ENCODE results near the gene CYTH1. TPM values are rescaled to one million over a fixed set of nuclear protein-coding genes. Genes with fewer than 3 reads are reported as not detected.
A peak's percentile ranks its signal among the peaks of the same experiment; 100 is the strongest.

Gene CYTH1
- total and polyA plus RNA-seq, 4 donors: 28.1 to 50.4 (median 42.4) TPM

- DNase-seq (ENCODE audit: low read depth in 4 of 6, low spot score in 6 of 6): no peak
- 76% methylated on average over 11 of the region's 11 CpGs for WGBS (ENCODE audit: insufficient coverage)
- Histone ChIP-seq H3K4me1 (ENCODE audit: control insufficient read depth, insufficient read depth, low read length) (peaks cover 27% of the 10 kb centered on the region), H3K27ac (ENCODE audit: low read depth, low read length) (peak overlapping the region; percentile 71), H3K36me3 (ENCODE audit: control insufficient read depth, insufficient read depth, low read length) (peaks cover 56% of the 10 kb centered on the region), H3K4me3 (ENCODE audit: low read depth, low read length) (no peak overlapping the region), H3K9me3 (ENCODE audit: control insufficient read depth, insufficient read depth, low read length) (no peaks in the 10 kb centered on the region), H3K27me3 (ENCODE audit: control insufficient read depth, insufficient read depth, low read length) (no peaks in the 10 kb centered on the region)
Observed at GRCh38 chr17:78791840-78792709, 10.0 kb upstream of the CYTH1 start.

- H3K9me3 ChIP-seq (ENCODE audit: control insufficient read depth, insufficient read depth, low read length): no peaks in the 10 kb centered on the region
- H3K27ac ChIP-seq (ENCODE audit: low read depth, low read length): peak overlapping the region; percentile 71
- no peak overlapping the region for H3K4me3 ChIP-seq (ENCODE audit: low read depth, low read length)
- H3K27me3 ChIP-seq (ENCODE audit: control insufficient read depth, insufficient read depth, low read length): no peaks in the 10 kb centered on the region
- no peak for DNase-seq (ENCODE audit: low read depth in 4 of 6, low spot score in 6 of 6)
- WGBS (ENCODE audit: insufficient coverage): 50% methylated on average over 1 of the region's 4 CpGs
- H3K4me1 ChIP-seq (ENCODE audit: control insufficient read depth, insufficient read depth, low read length): peaks cover 27% of the 10 kb centered on the region
- peaks cover 41% of the 10 kb centered on the region for H3K36me3 ChIP-seq (ENCODE audit: control insufficient read depth, insufficient read depth, low read length)
Observed at GRCh38 chr17:78790552-78790951, 8.5 kb upstream of the CYTH1 start.

GRCh38 chr17:78789663-78790181 lies 7.6 kb upstream of the CYTH1 start:
- DNase-seq (ENCODE audit: low read depth in 4 of 6, low spot score in 6 of 6): peak in 2 of 6 donors; percentile 84 to 88
- Histone ChIP-seq H3K4me3 (ENCODE audit: low read depth, low read length) (no peak overlapping the region), H3K9me3 (ENCODE audit: control insufficient read depth, insufficient read depth, low read length) (no peaks in the 10 kb centered on the region), H3K4me1 (ENCODE audit: control insufficient read depth, insufficient read depth, low read length) (peaks cover 34% of the 10 kb centered on the region), H3K27ac (ENCODE audit: low read depth, low read length) (peak overlapping the region; percentile 36), H3K36me3 (ENCODE audit: control insufficient read depth, insufficient read depth, low read length) (peaks cover 32% of the 10 kb centered on the region), H3K27me3 (ENCODE audit: control insufficient read depth, insufficient read depth, low read length) (no peaks in the 10 kb centered on the region)
- 20% methylated on average over 5 of the region's 14 CpGs for WGBS (ENCODE audit: insufficient coverage)

GRCh38 chr17:78789149-78789662 lies 7.1 kb upstream of the CYTH1 start:
- DNase-seq (ENCODE audit: low read depth in 4 of 6, low spot score in 6 of 6): no peak
- WGBS (ENCODE audit: insufficient coverage): 39% methylated on average over 3 of the region's 5 CpGs
- peaks cover 34% of the 10 kb centered on the region for H3K4me1 ChIP-seq (ENCODE audit: control insufficient read depth, insufficient read depth, low read length)
- no peaks in the 10 kb centered on the region for H3K27me3 ChIP-seq (ENCODE audit: control insufficient read depth, insufficient read depth, low read length)
- peak overlapping the region; percentile 36 for H3K27ac ChIP-seq (ENCODE audit: low read depth, low read length)
- H3K36me3 ChIP-seq (ENCODE audit: control insufficient read depth, insufficient read depth, low read length): peaks cover 27% of the 10 kb centered on the region
- no peak overlapping the region for H3K4me3 ChIP-seq (ENCODE audit: low read depth, low read length)
- no peaks in the 10 kb centered on the region for H3K9me3 ChIP-seq (ENCODE audit: control insufficient read depth, insufficient read depth, low read length)

GRCh38 chr17:78788451-78788850 lies 6.4 kb upstream of the CYTH1 start:
- peaks cover 34% of the 10 kb centered on the region for H3K4me1 ChIP-seq (ENCODE audit: control insufficient read depth, insufficient read depth, low read length)
- no peak overlapping the region for H3K4me3 ChIP-seq (ENCODE audit: low read depth, low read length)
- DNase-seq (ENCODE audit: low read depth in 4 of 6, low spot score in 6 of 6): no peak
- no peaks in the 10 kb centered on the region for H3K9me3 ChIP-seq (ENCODE audit: control insufficient read depth, insufficient read depth, low read length)
- no peak overlapping the region for H3K27ac ChIP-seq (ENCODE audit: low read depth, low read length)
- peaks cover 20% of the 10 kb centered on the region for H3K36me3 ChIP-seq (ENCODE audit: control insufficient read depth, insufficient read depth, low read length)
- WGBS (ENCODE audit: insufficient coverage): 100% methylated on average over 1 of the region's 7 CpGs
- H3K27me3 ChIP-seq (ENCODE audit: control insufficient read depth, insufficient read depth, low read length): no peaks in the 10 kb centered on the region

- DNase-seq (ENCODE audit: low read depth in 4 of 6, low spot score in 6 of 6): no peak
- H3K27ac ChIP-seq (ENCODE audit: low read depth, low read length): no peak overlapping the region
- peaks cover 12% of the 10 kb centered on the region for H3K36me3 ChIP-seq (ENCODE audit: control insufficient read depth, insufficient read depth, low read length)
- H3K4me1 ChIP-seq (ENCODE audit: control insufficient read depth, insufficient read depth, low read length): peaks cover 42% of the 10 kb centered on the region
- no peaks in the 10 kb centered on the region for H3K9me3 ChIP-seq (ENCODE audit: control insufficient read depth, insufficient read depth, low read length)
- H3K27me3 ChIP-seq (ENCODE audit: control insufficient read depth, insufficient read depth, low read length): no peaks in the 10 kb centered on the region
- H3K4me3 ChIP-seq (ENCODE audit: low read depth, low read length): no peak overlapping the region
- WGBS (ENCODE audit: insufficient coverage): 92% methylated on average over 2 of the region's 7 CpGs
Observed at GRCh38 chr17:78787444-78787843, 5.4 kb upstream of the CYTH1 start.

GRCh38 chr17:78785663-78786057 lies 3.6 kb upstream of the CYTH1 start:
- WGBS (ENCODE audit: insufficient coverage): no CpG with 5 or more reads among the region's 1 CpG
- Histone ChIP-seq H3K27ac (ENCODE audit: low read depth, low read length) (no peak overlapping the region), H3K4me3 (ENCODE audit: low read depth, low read length) (no peak overlapping the region), H3K4me1 (ENCODE audit: control insufficient read depth, insufficient read depth, low read length) (peaks cover 40% of the 10 kb centered on the region), H3K36me3 (ENCODE audit: control insufficient read depth, insufficient read depth, low read length) (peaks cover 3% of the 10 kb centered on the region), H3K27me3 (ENCODE audit: control insufficient read depth, insufficient read depth, low read length) (no peaks in the 10 kb centered on the region), H3K9me3 (ENCODE audit: control insufficient read depth, insufficient read depth, low read length) (no peaks in the 10 kb centered on the region)
- DNase-seq (ENCODE audit: low read depth in 4 of 6, low spot score in 6 of 6): no peak

- WGBS (ENCODE audit: insufficient coverage): 92% methylated on average over 7 of the region's 12 CpGs
- DNase-seq (ENCODE audit: low read depth in 4 of 6, low spot score in 6 of 6): no peak
- Histone ChIP-seq H3K27me3 (ENCODE audit: control insufficient read depth, insufficient read depth, low read length) (no peaks in the 10 kb centered on the region), H3K27ac (ENCODE audit: low read depth, low read length) (no peak overlapping the region), H3K36me3 (ENCODE audit: control insufficient read depth, insufficient read depth, low read length) (peaks cover 3% of the 10 kb centered on the region), H3K9me3 (ENCODE audit: control insufficient read depth, insufficient read depth, low read length) (no peaks in the 10 kb centered on the region), H3K4me3 (ENCODE audit: low read depth, low read length) (no peak overlapping the region), H3K4me1 (ENCODE audit: control insufficient read depth, insufficient read depth, low read length) (peaks cover 40% of the 10 kb centered on the region)
Observed at GRCh38 chr17:78785011-78785662, 3.1 kb upstream of the CYTH1 start.

- no peaks in the 10 kb centered on the region for H3K9me3 ChIP-seq (ENCODE audit: control insufficient read depth, insufficient read depth, low read length)
- 97% methylated on average over 5 of the region's 6 CpGs for WGBS (ENCODE audit: insufficient coverage)
- peaks cover 3% of the 10 kb centered on the region for H3K36me3 ChIP-seq (ENCODE audit: control insufficient read depth, insufficient read depth, low read length)
- H3K27me3 ChIP-seq (ENCODE audit: control insufficient read depth, insufficient read depth, low read length): no peaks in the 10 kb centered on the region
- no peak for DNase-seq (ENCODE audit: low read depth in 4 of 6, low spot score in 6 of 6)
- H3K27ac ChIP-seq (ENCODE audit: low read depth, low read length): no peak overlapping the region
- H3K4me1 ChIP-seq (ENCODE audit: control insufficient read depth, insufficient read depth, low read length): peaks cover 38% of the 10 kb centered on the region
- no peak overlapping the region for H3K4me3 ChIP-seq (ENCODE audit: low read depth, low read length)
Observed at GRCh38 chr17:78784352-78784751, 2.3 kb upstream of the CYTH1 start.

Measured in spinal cord (tissue), 10 donors.